Naive B cell (primary cell): ENCODE data around the gene ZNF74. TPM values are rescaled to one million over a fixed set of nuclear protein-coding genes. Genes with fewer than 3 reads are reported as not detected.
A peak's percentile ranks its signal among the peaks of the same experiment; 100 is the strongest.

Experiments
- ATAC-seq, 2 donors: fragments of 150-1000 bp; cut with Tn5 transposase; 2 replicates each; pipeline ENCODE4 v1.10.0; 2021; ENCODE audit warnings: low read depth in 2 of 2, mild to moderate bottlenecking in 2 of 2, moderate library complexity in 2 of 2
- DNase-seq: peaks from one replicate; pipeline ENCODE4 v3.0.0; 2022
- H3K27ac Mint-ChIP-seq, 6 donors: one replicate each; pipeline ENCODE4 v1.8.0; 2020 to 2022; ENCODE audit warnings: mild to moderate bottlenecking in 6 of 6, mixed read lengths in 6 of 6, moderate library complexity in 5 of 6, inconsistent platforms in 2 of 6
- H3K27me3 Mint-ChIP-seq, 3 donors: one replicate each; pipeline ENCODE4 v1.8.0; 2021 to 2022; ENCODE audit warnings: mixed read lengths in 3 of 3, mild to moderate bottlenecking in 1 of 3
- H3K36me3 Mint-ChIP-seq, 2 donors: one replicate each; pipeline ENCODE4 v1.8.0; 2020 to 2022; ENCODE audit warnings: mixed read lengths in 2 of 2, inconsistent platforms in 1 of 2, mild to moderate bottlenecking in 1 of 2
- H3K4me1 Mint-ChIP-seq, 3 donors: one replicate each; pipeline ENCODE4 v1.8.0; 2020 to 2022; ENCODE audit warnings: mixed read lengths in 3 of 3, inconsistent platforms in 1 of 3, mild to moderate bottlenecking in 1 of 3, moderate library complexity in 1 of 3
- H3K4me3 Mint-ChIP-seq, 8 donors: one replicate each; pipeline ENCODE4 v1.8.0; 2020 to 2022; ENCODE audit warnings: mild to moderate bottlenecking in 8 of 8, mixed read lengths in 8 of 8, moderate library complexity in 8 of 8, inconsistent platforms in 2 of 8
- H3K9me3 Mint-ChIP-seq, 7 donors: one replicate each; pipeline ENCODE4 v1.8.0; 2020 to 2022; ENCODE audit warnings: mixed read lengths in 7 of 7, mild to moderate bottlenecking in 5 of 7, inconsistent platforms in 2 of 7, moderate library complexity in 1 of 7
- polyA plus RNA-seq, 6 donors: library from polyadenylated mRNA; unstranded; fragments of 300-500 nt; fragmentation: Illumina TruSeq; gene quantifications; one replicate each; pipeline ENCODE4 v1.2.3, GENCODE V29; 2021; ENCODE audit warnings: low read depth in 6 of 6

The ZNF74 gene
- polyA plus RNA-seq, 6 donors from 2014 or later = 2.4 to 8.5 (median 5.5) TPM

- peak; percentile 13 to 29 for ATAC-seq
- Mint-ChIP-seq H3K9me3 (no peaks in the 10 kb centered on the region), H3K4me1 (peaks cover 16 to 18% (median 16%) of the 10 kb centered on the region in 3 donors), H3K4me3 (peak within 1 kb of the TSS; percentile 78 to 92 (median 89)), H3K27ac (peak within 1 kb of the TSS in 3 of 6 donors; percentile 15 to 97 (median 26)), H3K36me3 (peaks cover 8 to 17% of the 10 kb centered on the region in 2 donors), H3K27me3 (peaks cover 32 to 56% (median 51%) of the 10 kb centered on the region in 3 donors)
- DNase-seq = no peak
Observed at GRCh38 chr22:20437613-20438426, 43.9 kb downstream of the ZNF74 start, which contains the start of gene SCARF2. SCARF2 (minus strand) TSS chr22:20437825; CDS start chr22:20437754, 71 bp downstream.

GRCh38 chr22:20438427-20438677 lies 44.4 kb downstream of the ZNF74 start:
- ATAC-seq (no peak), DNase-seq (no peak)
- H3K36me3 Mint-ChIP-seq = peaks cover 12 to 18% of the 10 kb centered on the region in 2 donors
- H3K27me3 Mint-ChIP-seq = peaks cover 28 to 51% (median 45%) of the 10 kb centered on the region in 3 donors
- peaks cover 16 to 18% (median 16%) of the 10 kb centered on the region in 3 donors for H3K4me1 Mint-ChIP-seq
- H3K27ac Mint-ChIP-seq = no peak overlapping the region
- peak overlapping the region in 7 of 8 donors; percentile 41 to 84 (median 59) for H3K4me3 Mint-ChIP-seq
- no peaks in the 10 kb centered on the region for H3K9me3 Mint-ChIP-seq

GRCh38 chr22:20438678-20439492 lies 44.9 kb downstream of the ZNF74 start:
- H3K4me1 Mint-ChIP-seq = peaks cover 16 to 18% (median 16%) of the 10 kb centered on the region in 3 donors
- H3K27me3 Mint-ChIP-seq = peaks cover 26 to 48% (median 40%) of the 10 kb centered on the region in 3 donors
- no peak for ATAC-seq
- peak overlapping the region in 1 of 6 donors; percentile 15 for H3K27ac Mint-ChIP-seq
- H3K4me3 Mint-ChIP-seq = peak overlapping the region in 6 of 8 donors; percentile 29 to 84 (median 50)
- H3K36me3 Mint-ChIP-seq = peaks cover 12 to 18% of the 10 kb centered on the region in 2 donors
- no peak for DNase-seq
- H3K9me3 Mint-ChIP-seq = no peaks in the 10 kb centered on the region

GRCh38 chr22:20439556-20439927 lies 45.6 kb downstream of the ZNF74 start:
- Mint-ChIP-seq H3K36me3 (peaks cover 12 to 18% of the 10 kb centered on the region in 2 donors), H3K4me1 (peaks cover 16 to 18% (median 16%) of the 10 kb centered on the region in 3 donors), H3K4me3 (peak overlapping the region in 5 of 8 donors; percentile 29 to 73 (median 50)), H3K9me3 (no peaks in the 10 kb centered on the region), H3K27me3 (peaks cover 19 to 42% (median 33%) of the 10 kb centered on the region in 3 donors), H3K27ac (no peak overlapping the region)
- DNase-seq (no peak), ATAC-seq (no peak)

- Mint-ChIP-seq H3K4me3 (peak overlapping the region in 1 of 8 donors; percentile 70), H3K36me3 (peaks cover 12 to 14% of the 10 kb centered on the region in 2 donors), H3K9me3 (no peaks in the 10 kb centered on the region), H3K4me1 (peaks cover 16 to 18% (median 16%) of the 10 kb centered on the region in 3 donors), H3K27ac (no peak overlapping the region), H3K27me3 (peaks cover 14 to 37% (median 28%) of the 10 kb centered on the region in 3 donors)
- DNase-seq (no peak), ATAC-seq (no peak)
Observed at GRCh38 chr22:20439928-20440575, 46.1 kb downstream of the ZNF74 start.

GRCh38 chr22:20440637-20441591 lies 47.0 kb downstream of the ZNF74 start:
- Mint-ChIP-seq H3K36me3 (peaks cover 5 to 12% of the 10 kb centered on the region in 2 donors), H3K9me3 (no peaks in the 10 kb centered on the region), H3K27me3 (peaks cover 6 to 28% (median 20%) of the 10 kb centered on the region in 3 donors), H3K27ac (no peak overlapping the region), H3K4me1 (peaks cover 10 to 18% (median 16%) of the 10 kb centered on the region in 3 donors), H3K4me3 (no peak overlapping the region)
- no peak for DNase-seq
- no peak for ATAC-seq

- H3K4me1 Mint-ChIP-seq = peaks cover 6 to 15% (median 12%) of the 10 kb centered on the region in 3 donors
- no peak overlapping the region for H3K27ac Mint-ChIP-seq
- H3K4me3 Mint-ChIP-seq = no peak overlapping the region
- peaks cover 11 to 12% of the 10 kb centered on the region in 2 donors for H3K36me3 Mint-ChIP-seq
- peaks cover 4 to 22% (median 14%) of the 10 kb centered on the region in 3 donors for H3K27me3 Mint-ChIP-seq
- DNase-seq = no peak
- ATAC-seq = no peak
- H3K9me3 Mint-ChIP-seq = no peaks in the 10 kb centered on the region
Observed at GRCh38 chr22:20441631-20442484, 47.9 kb downstream of the ZNF74 start.

- Mint-ChIP-seq H3K27ac (no peak overlapping the region), H3K36me3 (peaks cover 12 to 13% of the 10 kb centered on the region in 2 donors), H3K4me3 (no peak overlapping the region), H3K27me3 (peaks cover 0 to 16% (median 8%) of the 10 kb centered on the region in 3 donors), H3K4me1 (peaks cover 0 to 11% (median 7%) of the 10 kb centered on the region in 3 donors), H3K9me3 (no peaks in the 10 kb centered on the region)
- DNase-seq (no peak), ATAC-seq (no peak)
Observed at GRCh38 chr22:20442485-20443284, 48.7 kb downstream of the ZNF74 start.

GRCh38 chr22:20444325-20444724 lies 50.4 kb downstream of the ZNF74 start:
- no peak overlapping the region for H3K27ac Mint-ChIP-seq
- ATAC-seq (no peak), DNase-seq (no peak)
- H3K27me3 Mint-ChIP-seq = peaks cover 0 to 4% (median 0%) of the 10 kb centered on the region in 3 donors
- H3K36me3 Mint-ChIP-seq = peaks cover 12 to 13% of the 10 kb centered on the region in 2 donors
- no peak overlapping the region for H3K4me3 Mint-ChIP-seq
- peaks cover 0 to 2% (median 0%) of the 10 kb centered on the region in 3 donors for H3K4me1 Mint-ChIP-seq
- H3K9me3 Mint-ChIP-seq = no peaks in the 10 kb centered on the region

GRCh38 chr22:20446383-20446970 lies 52.5 kb downstream of the ZNF74 start:
- no peaks in the 10 kb centered on the region for H3K27me3 Mint-ChIP-seq
- no peak for DNase-seq
- H3K4me3 Mint-ChIP-seq = no peak overlapping the region
- H3K9me3 Mint-ChIP-seq = no peaks in the 10 kb centered on the region
- peaks cover 14 to 18% of the 10 kb centered on the region in 2 donors for H3K36me3 Mint-ChIP-seq
- peak overlapping the region in 3 of 6 donors; percentile 20 to 94 (median 76) for H3K27ac Mint-ChIP-seq
- no peak for ATAC-seq
- no peaks in the 10 kb centered on the region for H3K4me1 Mint-ChIP-seq

GRCh38 chr22:20448630-20449029 lies 54.7 kb downstream of the ZNF74 start:
- no peak overlapping the region for H3K4me3 Mint-ChIP-seq
- H3K27ac Mint-ChIP-seq = peak overlapping the region in 2 of 6 donors; percentile 52 to 94
- no peaks in the 10 kb centered on the region for H3K4me1 Mint-ChIP-seq
- H3K27me3 Mint-ChIP-seq = no peaks in the 10 kb centered on the region
- peaks cover 6 to 13% of the 10 kb centered on the region in 2 donors for H3K36me3 Mint-ChIP-seq
- H3K9me3 Mint-ChIP-seq = no peaks in the 10 kb centered on the region
- DNase-seq (no peak), ATAC-seq (no peak)
